OCI-M1 (cell line): ENCODE results near the gene FAM163B.

Experiments
- DNase-seq: peaks from one replicate; lab custom pipeline; 2025; lab: John Stamatoyannopoulos, UW

The FAM163B gene

DNA sequence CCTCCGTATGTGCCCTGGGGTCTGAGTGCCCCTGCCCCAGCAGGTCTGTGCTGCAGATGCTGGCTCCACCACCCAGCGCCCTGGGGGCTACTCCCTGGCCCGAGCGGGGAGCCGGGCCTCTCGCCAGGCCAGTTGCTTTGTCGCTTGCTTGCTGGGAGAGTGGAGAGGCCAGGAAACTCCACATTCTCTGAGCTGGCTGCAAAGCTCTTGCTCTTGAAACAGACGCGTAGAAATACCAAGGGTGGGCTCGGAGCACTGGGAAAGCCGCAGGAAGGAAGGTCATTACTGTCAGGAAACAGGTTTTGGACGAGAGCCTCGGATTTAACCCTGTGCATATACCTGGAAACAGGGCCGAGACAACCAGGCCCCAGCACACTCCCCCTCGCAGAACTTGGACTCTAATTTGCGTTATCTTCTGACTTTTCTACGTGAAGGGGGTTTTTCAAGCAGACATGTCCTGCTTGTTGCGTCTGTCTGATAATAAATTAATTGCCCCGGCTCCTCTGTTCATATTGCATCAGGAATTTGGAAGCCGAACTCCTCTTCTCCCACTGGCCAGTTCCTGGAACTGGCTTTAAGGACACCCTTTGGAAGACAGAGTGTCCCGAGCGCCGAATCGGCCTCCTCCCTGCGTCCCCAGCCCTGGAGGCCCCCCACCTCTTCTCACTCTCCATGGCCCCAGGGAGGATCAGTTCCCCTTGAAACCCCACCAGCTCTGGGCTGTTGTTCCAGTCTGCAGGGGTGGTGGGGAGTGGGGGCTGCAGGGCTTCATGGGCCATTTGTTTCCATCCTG, 63.5 kb downstream of the FAM163B start:
- no peak for DNase-seq

DNA sequence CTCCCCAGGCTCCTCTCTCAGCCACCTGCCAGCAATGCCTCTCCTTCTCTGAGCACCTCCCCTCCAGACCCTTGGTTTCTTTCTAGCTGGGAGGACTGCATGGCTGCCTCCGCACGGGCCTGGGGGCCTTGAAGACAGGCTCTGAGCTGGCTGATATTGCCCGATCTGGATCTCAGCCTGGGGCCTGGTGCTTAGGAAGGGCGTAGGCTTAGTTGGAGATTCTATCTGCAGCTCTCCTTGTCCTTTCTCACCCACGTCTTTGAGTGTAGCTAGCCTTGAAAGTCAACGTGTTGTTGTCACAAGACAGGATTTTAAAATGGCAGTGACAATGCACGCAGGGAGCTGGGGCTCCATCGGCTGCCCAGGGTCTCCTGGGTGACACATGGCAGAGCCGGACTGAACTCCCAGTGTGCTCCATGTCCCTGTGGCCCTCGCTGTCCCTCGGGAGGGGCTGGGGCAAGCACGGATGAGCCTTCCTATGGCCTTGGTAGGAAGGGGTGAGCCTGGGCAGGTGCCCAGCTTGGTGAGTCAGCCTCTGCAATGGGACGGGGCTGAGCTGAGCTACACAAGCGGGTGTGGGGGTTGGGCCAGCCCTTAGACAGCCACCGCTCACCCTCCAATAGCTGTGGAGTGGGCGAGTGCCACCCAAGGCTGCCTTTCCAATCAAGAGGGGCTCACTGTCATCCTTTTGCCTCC, 65.3 kb downstream of the FAM163B start:
- DNase-seq, result no peak

DNA sequence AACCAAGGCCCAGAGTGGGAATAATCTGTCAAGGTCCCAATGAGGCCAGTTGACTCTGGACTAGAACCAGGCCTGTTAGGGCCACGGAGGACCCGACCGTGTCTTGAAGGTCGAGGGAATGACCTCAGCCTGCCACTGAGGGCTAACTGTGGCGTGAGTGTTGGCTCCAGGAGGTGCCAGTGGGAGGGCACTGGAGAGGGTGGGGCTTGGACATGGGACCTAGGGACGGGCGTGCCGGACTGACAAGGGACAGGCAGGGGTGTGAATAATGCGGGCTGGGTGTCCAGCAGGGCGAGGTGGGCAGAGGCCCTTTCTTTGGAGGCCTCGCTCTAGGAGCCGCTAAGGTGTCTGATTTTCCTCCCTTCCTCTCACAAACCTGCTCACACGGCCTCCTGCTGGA, 67.2 kb downstream of the FAM163B start:
- DNase-seq, result no peak

DNA sequence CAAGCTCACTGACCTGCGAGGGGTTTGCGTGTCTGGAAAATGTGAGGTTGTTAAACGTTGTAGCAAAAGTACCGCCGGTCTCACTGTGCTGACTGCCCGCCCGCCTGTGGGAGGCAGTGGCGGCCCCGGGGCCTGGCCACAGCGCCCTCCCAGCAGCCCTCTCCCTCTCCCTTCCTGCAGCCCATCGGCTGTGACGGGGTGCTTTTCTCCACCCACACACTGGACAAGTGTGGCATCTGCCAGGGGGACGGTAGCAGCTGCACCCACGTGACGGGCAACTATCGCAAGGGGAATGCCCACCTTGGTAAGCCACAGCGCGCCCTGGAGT, 68.5 kb downstream of the FAM163B start:
- peak; percentile 22 for DNase-seq

DNA sequence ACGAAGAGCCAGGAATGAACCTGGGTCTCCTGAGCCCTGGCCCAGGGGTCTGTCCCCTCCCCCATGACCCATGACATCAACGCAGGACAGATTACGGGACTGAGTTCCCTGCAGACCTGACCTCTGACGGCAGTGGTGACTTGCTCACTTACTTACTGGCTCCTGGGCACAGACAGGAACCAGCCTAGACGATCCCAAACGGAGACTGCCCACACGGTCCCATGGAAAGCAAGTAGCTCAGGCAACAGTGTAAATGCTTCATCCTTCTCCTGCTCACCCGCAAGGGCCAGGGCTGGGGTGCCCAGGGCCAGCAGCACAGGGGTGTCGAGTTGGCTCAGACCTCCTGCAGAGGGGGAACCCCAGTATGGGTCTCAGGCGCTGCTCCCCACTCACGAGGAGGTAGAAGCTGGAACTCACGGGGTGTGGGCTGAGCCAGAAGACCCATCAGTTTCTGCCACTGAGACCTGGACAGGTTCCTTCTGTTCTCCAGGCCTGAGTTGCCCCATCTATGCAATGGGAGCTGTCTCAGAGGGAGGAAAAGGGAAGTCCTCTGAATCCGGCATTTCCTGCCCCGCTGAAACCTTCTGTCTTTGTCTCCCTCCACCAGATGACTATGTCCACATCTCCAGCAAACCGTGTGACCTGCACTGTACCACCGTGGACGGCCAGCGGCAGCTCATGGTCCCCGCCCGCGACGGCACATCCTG, 69.0 kb downstream of the FAM163B start:
- DNase-seq, result peak; percentile 22

DNA sequence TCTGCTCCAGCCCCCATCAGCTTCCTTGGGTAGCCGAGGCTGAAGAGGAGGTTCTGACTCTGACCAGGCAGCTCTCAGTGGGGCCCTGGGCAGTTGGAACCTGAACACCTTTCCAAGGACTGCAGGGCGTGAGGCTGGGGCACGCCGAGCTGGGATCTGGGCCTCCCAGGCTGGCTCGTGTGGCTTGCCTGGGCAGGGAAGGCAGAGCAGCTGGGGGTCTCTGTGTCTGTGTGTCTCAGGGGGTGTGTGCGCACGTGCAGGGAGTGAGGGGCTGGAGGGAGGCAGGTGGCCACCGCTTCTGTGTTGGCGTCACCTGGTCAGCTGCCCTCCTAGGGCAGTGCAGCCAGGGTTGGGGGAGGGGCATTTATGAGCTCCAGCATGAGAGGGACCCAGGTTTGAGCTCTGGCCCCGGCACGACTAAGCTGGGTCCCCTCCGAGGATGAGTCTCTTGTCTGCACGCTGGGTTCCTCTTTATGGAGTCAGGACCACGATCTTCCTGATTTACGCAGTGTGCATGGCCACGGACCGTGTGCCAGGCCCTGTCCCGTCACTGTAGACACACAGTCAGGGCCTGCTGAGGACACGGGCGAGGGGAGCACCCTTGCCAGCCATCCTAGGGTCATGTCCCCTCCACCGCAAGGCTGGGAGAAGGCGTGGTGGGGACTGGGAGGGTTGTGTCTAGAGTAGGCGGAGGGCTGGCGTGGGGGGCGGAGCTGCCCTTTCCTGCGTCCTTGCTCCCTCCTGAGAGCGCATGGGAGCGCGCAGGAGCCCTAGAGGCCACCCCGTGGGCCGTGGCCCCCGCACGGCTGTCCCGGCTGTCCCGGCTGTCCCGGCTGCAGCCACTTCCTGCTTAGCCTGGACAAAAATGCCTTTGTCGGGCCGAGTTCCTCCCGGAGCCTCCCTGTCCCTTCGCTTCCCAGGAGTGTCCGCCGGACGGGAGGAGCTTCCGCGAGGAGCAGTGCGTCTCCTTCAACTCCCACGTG, 70.0 kb downstream of the FAM163B start:
- DNase-seq, result no peak

DNA sequence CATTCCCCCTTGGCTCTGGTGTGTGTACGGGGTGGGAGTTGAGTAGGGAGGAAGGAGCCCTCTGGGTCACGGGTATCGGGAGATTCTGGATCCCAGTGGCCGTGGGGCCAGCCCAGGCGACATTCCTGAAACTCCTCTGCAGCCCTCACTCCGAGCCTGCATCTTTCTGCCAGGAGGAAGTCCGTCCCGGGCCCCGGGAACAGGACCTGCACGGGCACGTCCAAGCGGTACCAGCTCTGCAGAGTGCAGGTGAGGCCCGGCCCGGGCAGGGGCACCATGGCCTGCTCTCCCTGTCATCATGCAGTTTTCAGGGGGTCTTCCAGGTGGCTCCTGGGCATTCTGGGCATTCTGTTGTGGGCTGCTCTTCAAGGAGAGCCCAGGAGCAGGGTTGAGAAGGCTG, 71.0 kb downstream of the FAM163B start:
- DNase-seq, result no peak

DNA sequence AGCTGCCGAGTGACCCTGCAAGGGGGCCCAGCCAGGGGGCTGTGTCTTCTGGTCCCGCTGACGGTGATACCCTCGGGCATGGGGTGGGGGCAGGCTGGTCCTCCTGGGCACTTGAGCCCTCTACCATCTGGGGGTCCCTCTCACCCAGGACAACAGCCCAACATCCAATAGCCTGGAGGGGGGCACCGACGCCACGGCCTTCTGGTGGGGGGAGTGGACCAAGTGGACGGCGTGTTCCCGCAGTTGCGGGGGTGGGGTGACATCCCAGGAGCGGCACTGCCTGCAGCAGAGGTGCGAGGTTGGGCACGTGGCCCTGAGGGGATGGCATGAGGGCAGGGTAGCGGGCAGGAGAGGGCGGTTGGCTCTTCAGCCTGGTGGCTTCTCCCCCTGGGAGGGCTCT, 71.9 kb downstream of the FAM163B start:
- no peak for DNase-seq

DNA sequence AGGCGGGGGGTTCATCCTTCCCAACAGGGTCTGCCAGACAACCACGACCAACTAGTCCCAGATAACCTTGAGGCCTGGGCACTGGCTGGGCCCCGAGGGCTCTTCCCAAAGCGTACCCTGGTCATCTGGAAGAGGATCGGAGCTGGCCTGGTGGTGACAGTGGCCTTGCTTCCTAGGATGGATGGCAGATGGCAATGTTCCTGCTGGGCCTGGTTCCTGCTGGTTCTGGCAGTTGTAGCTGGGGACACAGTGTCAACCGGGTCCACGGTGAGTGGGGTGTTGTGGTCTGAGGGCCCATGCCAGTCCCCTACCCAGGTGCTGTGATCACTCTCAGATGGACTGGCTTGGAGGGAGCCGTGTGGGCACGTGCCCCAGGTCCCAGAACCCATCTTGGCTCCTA, 72.7 kb downstream of the FAM163B start:
- DNase-seq, result no peak

DNA sequence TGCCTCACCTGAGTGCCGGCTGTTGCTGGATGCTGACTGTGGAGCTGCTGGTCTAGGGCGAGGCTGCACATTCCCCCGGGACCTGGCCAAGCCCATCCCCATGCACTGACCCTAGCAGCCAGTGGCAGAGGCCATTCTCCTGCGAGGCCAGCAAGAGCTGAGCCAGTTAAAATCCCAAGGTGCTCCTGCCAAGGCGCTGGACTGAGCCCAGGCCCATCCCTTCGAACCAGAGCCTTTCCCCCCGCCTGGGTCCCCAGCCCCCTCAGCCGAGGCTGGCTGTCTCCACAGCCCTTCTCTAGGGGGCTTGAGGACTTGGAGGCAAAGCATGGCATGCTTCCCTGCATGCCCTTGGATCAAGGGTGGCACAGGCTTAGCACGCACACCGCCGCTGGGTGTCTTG, 73.1 kb downstream of the FAM163B start:
- no peak for DNase-seq

DNA sequence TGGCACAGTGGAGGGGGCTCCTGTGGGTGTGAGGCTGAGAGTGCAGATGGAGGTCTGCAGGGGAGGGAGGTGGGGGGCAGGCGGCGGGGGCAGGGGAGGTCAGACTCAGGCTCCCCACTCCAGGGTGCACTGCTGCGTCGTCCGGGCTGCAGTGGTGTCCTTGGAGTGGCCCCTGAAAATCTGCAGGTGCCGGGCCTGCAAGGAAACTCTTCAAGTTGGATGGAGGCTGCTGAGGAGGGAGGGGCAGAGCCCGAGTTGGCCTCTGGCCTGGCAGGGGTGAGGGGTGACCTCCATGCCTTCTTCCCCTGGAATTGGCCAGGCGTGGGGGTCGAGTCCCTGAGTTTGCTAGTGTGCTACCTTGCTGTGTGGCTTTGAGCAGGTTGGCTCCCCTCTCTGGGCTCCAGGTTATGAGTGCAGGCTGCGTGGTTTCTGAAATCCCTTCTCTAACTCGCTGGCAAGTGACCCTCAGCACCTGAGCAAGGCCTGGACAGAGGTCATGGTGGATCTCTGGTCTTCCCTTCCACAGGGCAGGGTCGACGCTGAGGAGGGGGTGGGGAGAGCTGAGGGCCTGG, 73.8 kb downstream of the FAM163B start:
- no peak for DNase-seq

DNA sequence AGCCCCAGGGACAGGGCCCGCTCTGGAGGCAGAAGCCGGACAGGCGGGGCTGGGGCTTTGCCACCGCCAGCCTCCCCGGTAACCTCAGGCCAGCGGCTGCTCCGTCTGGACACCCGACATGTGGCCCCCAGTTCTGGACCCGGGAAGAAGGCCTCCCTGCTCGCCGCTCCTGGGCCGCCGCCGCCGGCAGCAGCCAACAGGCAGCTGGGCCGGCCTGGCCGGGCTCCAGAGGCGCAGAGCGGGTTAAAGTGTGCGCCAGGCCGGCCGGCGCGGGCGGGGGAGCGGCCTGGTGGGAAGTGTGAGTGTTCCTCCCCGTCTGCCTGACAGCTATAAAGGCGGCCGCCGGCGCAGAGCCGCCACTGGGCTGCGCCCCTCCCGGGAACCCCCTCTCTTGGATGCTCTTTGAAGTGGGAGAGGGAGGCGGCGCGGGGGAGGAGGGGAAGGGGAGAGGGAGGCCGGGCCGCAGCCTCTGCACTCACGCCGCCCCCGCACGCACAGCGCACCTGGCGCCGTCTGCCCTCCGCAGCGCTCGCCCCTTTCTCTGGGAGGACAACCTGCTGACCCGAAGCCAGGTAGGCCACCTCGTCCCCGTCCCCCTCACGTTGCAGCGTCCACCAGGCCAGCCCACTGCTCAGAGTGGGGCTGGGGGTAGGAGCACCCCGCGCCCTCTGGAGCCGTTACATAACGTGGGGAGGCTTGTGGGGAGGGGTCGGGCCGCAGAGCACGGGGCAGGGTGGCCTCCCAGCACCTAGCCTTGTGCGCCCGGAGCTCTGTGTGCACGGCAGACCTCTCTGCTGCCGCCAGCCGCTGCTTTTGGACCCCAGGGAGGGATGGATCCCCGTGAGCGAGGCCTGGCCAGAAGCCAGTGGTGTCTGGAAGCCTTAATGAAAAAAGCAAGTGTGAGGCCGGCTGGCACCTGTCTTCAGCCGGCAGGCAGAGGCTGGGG, 74.6 kb downstream of the FAM163B start, which contains the start of gene ADAMTSL2:
Gene ADAMTSL2 (plus strand): TSS at position 359 of the 946 bp plus-strand sequence. CDS start 2,009 bp downstream, outside the sequence.
- DNase-seq, result no peak

DNA sequence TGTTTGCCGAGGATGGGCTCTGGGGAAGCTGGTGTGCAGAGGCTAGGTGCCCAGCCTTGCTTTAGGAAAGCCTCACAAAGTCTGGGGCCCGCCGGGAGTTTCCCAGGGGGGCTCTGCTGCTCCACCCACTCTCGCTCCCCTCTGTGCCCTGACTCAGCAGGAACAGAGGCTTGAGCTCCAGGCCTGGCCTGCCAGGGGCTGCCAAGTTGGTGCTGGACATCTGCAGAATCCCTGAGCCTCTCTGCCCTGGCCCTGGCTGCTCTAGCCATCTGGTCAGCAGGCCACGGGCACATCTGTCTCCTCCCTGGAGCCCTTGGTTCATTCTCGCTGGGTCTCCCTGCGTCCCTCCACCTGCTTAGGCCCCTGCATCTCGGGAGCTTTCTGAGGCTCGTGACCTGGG, 75.3 kb downstream of the FAM163B start:
- DNase-seq, result no peak

DNA sequence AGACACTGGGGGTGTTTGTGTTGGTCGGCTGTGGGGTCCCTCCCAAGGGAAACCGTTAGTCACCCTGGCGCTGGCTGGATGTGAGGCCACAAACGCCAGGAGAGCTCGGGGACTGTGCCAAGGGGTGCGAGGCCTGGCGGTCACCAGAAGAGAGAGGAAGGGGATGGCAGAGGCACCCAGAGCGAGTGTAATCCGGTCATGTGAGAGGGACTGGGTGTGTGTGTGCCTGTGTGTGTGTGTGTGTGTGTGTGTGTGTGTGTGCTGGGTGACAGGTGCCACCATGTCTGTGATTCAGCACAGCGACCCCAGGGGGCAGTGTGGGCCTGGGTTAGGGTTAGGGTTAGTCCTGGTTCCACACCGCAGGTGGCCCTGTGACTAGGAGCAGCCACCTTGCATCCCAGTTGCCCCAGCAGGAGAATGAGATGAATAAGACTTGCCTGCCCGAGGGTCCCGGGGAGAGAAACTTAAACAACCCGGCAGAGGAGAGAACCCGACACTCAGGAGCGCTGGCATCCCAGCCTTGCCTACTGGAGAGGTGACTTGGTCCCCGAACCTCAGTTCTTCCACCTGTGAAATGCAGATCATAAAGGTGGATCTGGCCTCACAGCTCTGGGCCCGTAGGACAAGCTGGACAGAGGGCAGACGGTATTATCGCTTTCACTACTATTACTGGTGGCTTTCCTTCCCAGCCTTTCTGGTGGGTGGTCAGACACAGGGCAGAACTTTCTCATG, 76.1 kb downstream of the FAM163B start:
- DNase-seq, result peak; percentile 73

DNA sequence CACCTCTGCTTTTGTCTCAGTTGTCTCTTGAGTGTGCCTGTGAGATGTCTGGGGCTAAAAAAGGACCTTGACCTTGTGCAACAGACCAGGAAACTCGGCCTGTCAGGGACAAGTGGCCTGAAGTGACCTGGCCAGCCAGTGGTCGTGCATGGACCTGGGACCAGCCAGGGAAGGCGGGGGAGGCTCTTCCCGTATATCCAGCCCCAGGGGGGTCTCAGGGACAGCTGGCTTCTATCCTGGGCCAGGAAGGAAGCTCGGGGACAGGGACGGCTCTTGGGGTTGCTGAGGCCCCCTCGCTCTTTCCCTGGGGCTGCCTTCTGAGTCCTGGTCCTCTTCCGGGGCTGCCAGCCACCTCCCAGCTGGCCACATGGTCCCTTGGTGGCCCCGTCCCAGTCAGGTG, 77.9 kb downstream of the FAM163B start:
- no peak for DNase-seq

DNA sequence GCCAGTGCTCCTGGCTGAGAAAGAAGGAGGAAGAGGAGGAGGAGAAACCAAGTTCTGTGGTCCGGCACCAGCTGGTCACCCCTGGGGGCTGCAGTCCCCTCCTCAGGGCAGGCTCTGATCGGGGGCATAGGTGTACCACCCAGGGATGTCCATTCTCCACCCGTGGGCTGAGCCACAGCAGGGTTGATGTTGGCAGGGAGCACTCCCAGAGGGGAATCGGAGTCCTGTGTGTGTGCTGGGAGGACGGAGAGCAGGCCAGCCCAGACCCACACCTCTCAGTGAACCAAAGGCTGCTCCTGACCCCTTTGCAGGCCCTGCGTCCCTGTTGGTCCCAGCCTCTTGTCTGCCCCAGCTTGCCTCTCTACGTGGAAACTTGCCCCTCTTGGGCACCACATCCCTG, 79.3 kb downstream of the FAM163B start:
- DNase-seq, result no peak

DNA sequence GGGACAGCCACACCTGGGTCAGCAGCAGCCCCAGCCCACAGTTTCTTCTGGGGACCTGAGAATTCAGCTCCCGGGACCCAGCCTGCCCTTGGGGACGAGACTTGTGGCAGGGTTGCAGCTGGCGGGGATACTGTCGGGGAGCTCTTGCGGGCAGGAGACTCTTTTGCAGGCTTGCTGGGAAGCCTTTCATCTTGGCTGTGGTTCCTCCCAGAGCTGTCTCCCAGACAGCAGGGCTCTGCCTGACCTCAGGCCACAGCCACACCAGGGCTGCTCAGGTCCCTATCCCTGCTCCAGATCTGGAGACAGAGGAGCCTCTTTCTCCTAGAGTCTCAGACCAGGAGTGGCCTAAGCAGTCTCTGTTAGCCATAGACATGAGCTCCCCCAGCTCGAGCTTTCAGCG, 79.7 kb downstream of the FAM163B start:
- no peak for DNase-seq

DNA sequence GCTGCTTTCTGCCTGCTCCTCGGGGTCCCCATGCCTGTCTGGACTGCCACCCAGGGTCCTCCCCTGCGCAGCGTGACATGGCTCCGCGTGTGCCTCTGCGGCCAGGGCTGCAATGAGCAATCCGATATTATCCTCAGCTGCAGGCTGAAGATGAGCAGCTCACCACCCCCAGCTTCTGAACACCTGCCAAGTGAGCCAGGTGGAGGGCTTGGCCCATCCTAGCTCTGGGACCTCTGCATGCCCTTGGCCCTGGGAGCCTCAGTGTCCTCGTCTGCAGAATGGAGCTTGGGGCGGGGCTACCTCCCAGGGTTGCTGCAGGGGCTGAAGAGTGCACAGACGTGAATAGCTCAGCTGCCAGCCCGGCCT, 80.3 kb downstream of the FAM163B start:
- no peak for DNase-seq

DNA sequence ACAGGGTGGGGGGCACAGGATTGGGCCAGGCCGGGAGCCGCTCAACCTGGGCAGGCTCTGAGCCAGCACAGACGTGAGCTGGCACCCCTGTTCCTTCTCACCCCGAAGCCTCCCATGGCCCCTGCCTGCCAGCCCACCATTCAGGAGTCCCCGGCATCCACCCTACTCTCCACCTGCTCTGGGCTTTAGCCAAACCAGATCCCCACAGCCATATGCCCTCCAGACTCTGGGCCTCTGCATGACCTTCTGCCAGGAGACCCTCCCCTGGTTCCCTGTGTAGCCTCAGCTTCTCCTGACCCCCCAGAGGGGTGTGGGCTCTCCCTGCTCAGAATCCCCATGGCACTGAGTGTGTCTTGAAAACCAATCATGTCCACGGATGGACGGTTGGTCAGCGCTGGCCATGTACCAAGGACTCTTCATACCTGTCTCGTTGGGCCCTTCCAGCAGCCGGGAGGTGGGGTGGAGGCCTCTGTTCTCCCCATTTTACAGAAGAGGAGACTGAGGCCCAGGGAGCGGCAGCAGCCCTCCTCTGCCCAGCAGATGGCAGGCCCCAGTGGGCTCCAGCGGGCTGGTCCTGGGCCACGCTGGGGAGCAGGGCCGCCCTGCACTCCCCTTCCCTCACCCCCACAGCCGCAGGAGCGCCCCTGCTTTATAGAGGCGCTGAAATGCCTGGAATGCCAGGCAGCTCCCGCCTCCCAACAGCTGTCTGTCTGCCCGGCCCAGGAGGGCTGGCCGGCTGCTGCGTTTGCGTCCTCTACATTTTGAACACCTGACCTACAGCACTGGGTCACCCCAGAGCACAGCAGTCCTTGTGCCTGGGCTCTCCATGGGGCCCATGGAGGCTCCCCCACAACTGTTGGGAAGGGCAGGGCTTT, 81.0 kb downstream of the FAM163B start:
- DNase-seq, result no peak
